Regular cardiac myocyte (primary cell): Measurements from ENCODE around the gene COX4I2. TPM values are rescaled to one million over a fixed set of nuclear protein-coding genes. Genes with fewer than 3 reads are reported as not detected.

Experiments used
- total RNA-seq: library from RNA; depleted of rRNA; stranded (reverse); fragments of >200 nt; gene quantifications from 2 replicates; pipeline ENCODE4 v1.2.3, GENCODE V29; 2014

Gene COX4I2
- total RNA-seq = 0.28 TPM in 1 of 2 replicates, not detected in the other

DNA sequence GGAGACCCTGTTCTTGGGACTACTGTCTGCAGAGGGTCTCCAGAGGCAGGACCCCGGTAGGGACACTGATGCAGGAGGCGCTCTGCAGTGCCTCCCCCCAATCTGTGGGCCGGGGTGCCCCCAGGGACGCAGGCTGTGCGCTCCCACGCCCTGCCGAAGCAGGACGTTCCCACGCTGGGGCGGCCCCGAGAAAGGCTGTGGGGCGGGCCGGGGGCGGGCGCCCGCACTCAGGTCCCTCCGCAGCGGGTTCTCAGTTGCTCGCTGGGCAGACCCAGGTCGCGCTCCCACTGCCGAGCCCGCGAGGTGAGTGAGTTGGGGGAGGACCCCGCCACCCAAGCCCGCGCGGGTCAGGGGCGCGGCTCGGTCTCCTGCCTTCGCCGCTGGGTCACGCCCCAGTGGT, at the start of gene COX4I2:
TSS of gene COX4I2 (plus strand) at position 253 of the 400 bp plus-strand sequence. CDS start 1,106 bp downstream, outside the sequence.

DNA sequence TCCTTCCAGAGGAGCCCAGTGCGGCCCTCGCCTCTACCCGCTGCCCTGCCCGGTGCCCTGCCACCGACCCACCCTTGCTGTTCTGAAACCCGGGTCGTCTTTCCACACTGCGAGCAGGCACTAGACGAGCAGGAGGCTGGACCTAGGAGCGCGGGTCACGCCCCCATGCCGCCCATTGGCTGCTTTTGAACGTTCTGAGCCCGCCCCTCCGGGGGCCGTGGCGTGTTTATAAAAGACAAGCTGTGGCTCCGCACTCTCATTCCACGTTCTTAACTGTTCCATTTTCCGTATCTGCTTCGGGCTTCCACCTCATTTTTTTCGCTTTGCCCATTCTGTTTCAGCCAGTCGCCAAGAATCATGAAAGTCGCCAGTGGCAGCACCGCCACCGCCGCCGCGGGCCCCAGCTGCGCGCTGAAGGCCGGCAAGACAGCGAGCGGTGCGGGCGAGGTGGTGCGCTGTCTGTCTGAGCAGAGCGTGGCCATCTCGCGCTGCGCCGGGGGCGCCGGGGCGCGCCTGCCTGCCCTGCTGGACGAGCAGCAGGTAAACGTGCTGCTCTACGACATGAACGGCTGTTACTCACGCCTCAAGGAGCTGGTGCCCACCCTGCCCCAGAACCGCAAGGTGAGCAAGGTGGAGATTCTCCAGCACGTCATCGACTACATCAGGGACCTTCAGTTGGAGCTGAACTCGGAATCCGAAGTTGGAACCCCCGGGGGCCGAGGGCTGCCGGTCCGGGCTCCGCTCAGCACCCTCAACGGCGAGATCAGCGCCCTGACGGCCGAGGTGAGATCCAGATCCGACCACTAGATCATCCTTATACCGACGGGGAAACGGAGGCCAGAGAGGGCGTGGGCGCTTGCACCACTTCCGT, 32.4 kb upstream of the COX4I2 start, which contains the start of gene ID1:
TSS of gene ID1 (plus strand) at position 259 of the 871 bp plus-strand sequence. CDS start at position 358, 99 bp downstream.

Other genes starting within 250 kb of the COX4I2 start
- gene DEFB119, start 247.3 kb upstream of the COX4I2 start, total RNA-seq = not detected in 2 replicates
- not detected in 2 replicates for gene DEFB121, start 231.7 kb upstream of the COX4I2 start, total RNA-seq
- not detected in 2 replicates for gene DEFB123, start 197.3 kb upstream of the COX4I2 start, total RNA-seq
- gene DEFB124, start 162.8 kb upstream of the COX4I2 start, total RNA-seq = not detected in 2 replicates
- 0.19 and 0.28 TPM in 2 replicates for gene REM1, start 162.6 kb upstream of the COX4I2 start, total RNA-seq
- gene HM13, start 123.5 kb upstream of the COX4I2 start, total RNA-seq = 50.7 and 86.1 TPM in 2 replicates
- gene ID1, start 32.6 kb upstream of the COX4I2 start, total RNA-seq = 84.8 and 458 TPM in 2 replicates
- 83.4 and 88.5 TPM in 2 replicates for gene BCL2L1, start 85.0 kb downstream of the COX4I2 start, total RNA-seq
- 17.5 and 86.1 TPM in 2 replicates for gene TPX2, start 101.4 kb downstream of the COX4I2 start, total RNA-seq
- under 0.01 and 0.19 TPM in 2 replicates for gene MYLK2, start 181.4 kb downstream of the COX4I2 start, total RNA-seq
- gene FOXS1, start 207.7 kb downstream of the COX4I2 start, total RNA-seq = 6.5 and 9.3 TPM in 2 replicates
- 0.56 TPM in 1 of 2 replicates, not detected in the other for gene DUSP15, start 232.6 kb downstream of the COX4I2 start, total RNA-seq
- gene TTLL9, start 232.7 kb downstream of the COX4I2 start, total RNA-seq = 0.28 TPM in 1 of 2 replicates, not detected in the other